OCI-M2 (cell line): Measurements from ENCODE around the gene SOX9.

Experiments used
- DNase-seq: peaks from one replicate; lab custom pipeline; 2025; ENCODE audit not compliant: unreplicated experiment; lab: John Stamatoyannopoulos, UW

Gene SOX9

GRCh38 chr17:72120642-72121163, at the start of gene SOX9:
Gene SOX9, plus strand, starts transcription at chr17:72121020. Its CDS starts 372 bp downstream, at chr17:72121392.
- no peak for DNase-seq

- DNase-seq = no peak
These were observed 49.5 kb upstream of the SOX9 start for GRCh38 chr17:72071330-72071729.

GRCh38 chr17:72075995-72076677, 44.7 kb upstream of the SOX9 start:
- no peak for DNase-seq

GRCh38 chr17:72076678-72077030, 44.2 kb upstream of the SOX9 start:
- DNase-seq = no peak

- no peak for DNase-seq
These were observed 43.4 kb upstream of the SOX9 start for GRCh38 chr17:72077326-72077960.

- no peak for DNase-seq
These were observed 41.1 kb upstream of the SOX9 start for GRCh38 chr17:72079700-72080099.

- DNase-seq = no peak
These were observed 32.9 kb upstream of the SOX9 start for GRCh38 chr17:72087876-72088275.

GRCh38 chr17:72089453-72089987, 31.3 kb upstream of the SOX9 start:
- DNase-seq = no peak

GRCh38 chr17:72090108-72090507, 30.7 kb upstream of the SOX9 start:
- DNase-seq = no peak

GRCh38 chr17:72092710-72093322, 28.0 kb upstream of the SOX9 start:
- DNase-seq = no peak

GRCh38 chr17:72093707-72094106, 27.1 kb upstream of the SOX9 start:
- no peak for DNase-seq

GRCh38 chr17:72095316-72095715, 25.5 kb upstream of the SOX9 start:
- no peak for DNase-seq

- DNase-seq = no peak
These were observed 23.7 kb upstream of the SOX9 start for GRCh38 chr17:72097144-72097543.

- DNase-seq = no peak
These were observed 20.9 kb upstream of the SOX9 start for GRCh38 chr17:72099919-72100318.

GRCh38 chr17:72100470-72100869, 20.4 kb upstream of the SOX9 start:
- no peak for DNase-seq

- DNase-seq = no peak
These were observed 19.3 kb upstream of the SOX9 start for GRCh38 chr17:72101526-72101925.

GRCh38 chr17:72102366-72102765, 18.5 kb upstream of the SOX9 start:
- DNase-seq = no peak

- DNase-seq = no peak
These were observed 16.5 kb upstream of the SOX9 start for GRCh38 chr17:72104164-72104862.

- no peak for DNase-seq
These were observed 16.0 kb upstream of the SOX9 start for GRCh38 chr17:72104863-72105234.

- no peak for DNase-seq
These were observed 13.7 kb upstream of the SOX9 start for GRCh38 chr17:72107100-72107499.

- DNase-seq = no peak
These were observed 10.4 kb upstream of the SOX9 start for GRCh38 chr17:72110231-72110941.
